Stimulated activated CD4-positive, alpha-beta T cell treated with anti-CD3 and anti-CD28 coated beads, Interleukin-4, amount 100 ng/mL, for 48 hours (primary cell): ENCODE results near the gene C1QTNF2.

Experiments
- DNase-seq, 2 donors: peaks; one replicate each; pipeline ENCODE4 v3.0.0-alpha.2; 2020; ENCODE audit warnings: low read depth in 2 of 2

C1QTNF2 gene

GRCh38 chr5:160298189-160298588 is 72.2 kb downstream of the C1QTNF2 start:
- DNase-seq = no peak

- no peak for DNase-seq
These were observed 72.7 kb downstream of the C1QTNF2 start for GRCh38 chr5:160297776-160298175.
